DOHH2 (cell line): ENCODE results near the gene CALHM6.

ENCODE experiments used
- EZH2phosphoT487 ChIP-seq: fragments of 200-600 bp; sonication (generic); IDR thresholded peaks from 2 replicates; pipeline ENCODE4 v1.6.1; 2017; ENCODE audit warnings: borderline replicate concordance, mild to moderate bottlenecking, antibody characterized with exemption, low read length, moderate library complexity, mixed read lengths
- TF ChIP-seq, protein P1 (sequence below): fragments of 200-600 bp; sonication (generic); IDR thresholded peaks from one replicate; pipeline ENCODE4 v1.5.1; 2014; ENCODE audit warnings: antibody characterized with exemption, mild to moderate bottlenecking, low read depth, low read length; ENCODE audit not compliant: poor library complexity, severe bottlenecking

DNA sequence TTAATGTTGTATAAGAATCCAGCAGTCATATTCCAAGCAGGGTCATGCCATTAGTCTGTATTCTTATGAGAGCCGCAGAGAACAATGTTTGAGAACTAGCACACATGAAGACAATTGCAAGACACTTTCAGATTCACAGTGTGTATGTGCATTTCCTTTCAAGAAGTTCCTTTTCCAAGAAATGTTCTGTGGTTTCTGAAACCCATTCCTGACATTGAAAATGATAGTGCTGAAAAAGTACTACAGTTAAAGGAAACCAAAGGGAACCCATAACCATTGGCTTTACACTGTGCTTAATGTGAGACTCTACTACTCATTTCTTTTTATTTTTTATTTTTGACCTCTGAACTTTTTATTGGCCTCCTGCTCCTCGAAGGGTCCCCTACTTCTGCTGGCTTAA is 4.2 kb upstream of the CALHM6 start:
- TF ChIP-seq, protein P1, sequence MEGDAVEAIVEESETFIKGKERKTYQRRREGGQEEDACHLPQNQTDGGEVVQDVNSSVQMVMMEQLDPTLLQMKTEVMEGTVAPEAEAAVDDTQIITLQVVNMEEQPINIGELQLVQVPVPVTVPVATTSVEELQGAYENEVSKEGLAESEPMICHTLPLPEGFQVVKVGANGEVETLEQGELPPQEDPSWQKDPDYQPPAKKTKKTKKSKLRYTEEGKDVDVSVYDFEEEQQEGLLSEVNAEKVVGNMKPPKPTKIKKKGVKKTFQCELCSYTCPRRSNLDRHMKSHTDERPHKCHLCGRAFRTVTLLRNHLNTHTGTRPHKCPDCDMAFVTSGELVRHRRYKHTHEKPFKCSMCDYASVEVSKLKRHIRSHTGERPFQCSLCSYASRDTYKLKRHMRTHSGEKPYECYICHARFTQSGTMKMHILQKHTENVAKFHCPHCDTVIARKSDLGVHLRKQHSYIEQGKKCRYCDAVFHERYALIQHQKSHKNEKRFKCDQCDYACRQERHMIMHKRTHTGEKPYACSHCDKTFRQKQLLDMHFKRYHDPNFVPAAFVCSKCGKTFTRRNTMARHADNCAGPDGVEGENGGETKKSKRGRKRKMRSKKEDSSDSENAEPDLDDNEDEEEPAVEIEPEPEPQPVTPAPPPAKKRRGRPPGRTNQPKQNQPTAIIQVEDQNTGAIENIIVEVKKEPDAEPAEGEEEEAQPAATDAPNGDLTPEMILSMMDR = no peak
- TF ChIP-seq EZH2phosphoT487 = no peak
